Endothelial cell of umbilical vein (primary cell): ENCODE measurements around the gene ALKBH7. TPM values are rescaled to one million over a fixed set of nuclear protein-coding genes. Genes with fewer than 3 reads are reported as not detected.

Experiments
- BruUV-seq: library from RNA; stranded (reverse); fragments of 400-500 nt; replicated peaks from 2 replicates; lab custom pipeline; 2021; lab: Mats Ljungman, UMichigan
- CTCF ChIA-PET: fragments of 300-600, 350-600 bp; sonication (Branson Sonifier 250); formaldehyde crosslinking; loops from one replicate; lab custom pipeline; 2021; ENCODE audit warnings: antibody characterized with exemption, inconsistent platforms; lab: Charles Lee
- POLR2A ChIA-PET: fragments of 300-600, 350-600 bp; sonication (Branson Sonifier 250); formaldehyde crosslinking; loops from one replicate; lab custom pipeline; 2021; ENCODE audit warnings: antibody characterized with exemption, inconsistent platforms; lab: Charles Lee
- DNase-seq: peaks from one replicate; pipeline ENCODE4 v3.0.0-alpha.2; 2011; ENCODE audit warnings: low read depth, low spot score
- FAIRE-seq: peaks from 2 replicates; lab custom pipeline; 2011; peaks lifted over from hg19 to GRCh38; lab: Jason Lieb, UNC
- H2AFZ ChIP-seq: 2 replicates; pipeline ENCODE4 v1.6.0; 2012; ENCODE audit warnings: low read depth, low read length, control low read depth, inconsistent platforms
- H3K27ac ChIP-seq: 2 replicates; pipeline ENCODE4 v1.5.1; 2011; ENCODE audit warnings: low read depth, mild to moderate bottlenecking, control low read depth, low read length, moderate library complexity; ENCODE audit not compliant: insufficient read depth
- H3K27me3 ChIP-seq, 2 experiments: 2 replicates each; pipeline versions ENCODE4 v1.6.0 to v1.6.1; 2011; ENCODE audit warnings: low read length in 2 of 2, mixed read lengths in 1 of 2; ENCODE audit not compliant: control insufficient read depth in 2 of 2, insufficient read depth in 2 of 2
- H3K36me3 ChIP-seq, 2 experiments: 2 replicates in 1 of 2; 3 replicates in 1 of 2; pipeline ENCODE4 v1.5.1; 2011; ENCODE audit warnings: low read length in 2 of 2, mild to moderate bottlenecking in 1 of 2, moderate library complexity in 1 of 2; ENCODE audit not compliant: control insufficient read depth in 2 of 2, insufficient read depth in 2 of 2; ENCODE audit errors: extremely low read depth in 1 of 2
- H3K4me1 ChIP-seq: 3 replicates; pipeline ENCODE4 v1.5.1; 2011; ENCODE audit warnings: mild to moderate bottlenecking, low read length; ENCODE audit not compliant: control insufficient read depth, insufficient read depth; ENCODE audit errors: extremely low read depth
- H3K4me2 ChIP-seq: 2 replicates; pipeline ENCODE4 v1.6.1; 2011; ENCODE audit warnings: low read length, control low read depth, mixed read lengths; ENCODE audit not compliant: insufficient read depth
- H3K4me3 ChIP-seq, 3 experiments: fragments of 200-600 bp in 1 of 3; sonication (generic), shearing (Covaris generic) in 1 of 3; replicated peaks in 1 of 3; 2 replicates each; pipeline ENCODE4 v1.5.1; 2011 to 2016; ENCODE audit warnings: control low read depth in 3 of 3, low read length in 3 of 3, mild to moderate bottlenecking in 2 of 3, inconsistent platforms in 1 of 3, low read depth in 1 of 3, moderate library complexity in 1 of 3; ENCODE audit not compliant: insufficient read depth in 1 of 3
- H3K79me2 ChIP-seq: 2 replicates; pipeline ENCODE4 v1.6.0; 2012; ENCODE audit warnings: low read length, inconsistent platforms; ENCODE audit not compliant: control insufficient read depth, insufficient read depth
- H3K9ac ChIP-seq: replicated peaks from 2 replicates; pipeline ENCODE3; 2011; ENCODE audit warnings: low read length, control low read depth; ENCODE audit not compliant: insufficient read depth; ENCODE audit errors: extremely low read depth
- H3K9me1 ChIP-seq: replicated peaks from 3 replicates; pipeline ENCODE4 v1.6.0; 2011; ENCODE audit warnings: mild to moderate bottlenecking, low read length; ENCODE audit not compliant: control insufficient read depth, insufficient read depth; ENCODE audit errors: extremely low read depth
- H3K9me3 ChIP-seq: replicated peaks from 2 replicates; pipeline ENCODE4 v1.5.1; 2012; ENCODE audit warnings: low read length, inconsistent platforms; ENCODE audit not compliant: control insufficient read depth, insufficient read depth
- H4K20me1 ChIP-seq: replicated peaks from 2 replicates; pipeline ENCODE3; 2011; ENCODE audit warnings: mild to moderate bottlenecking, low read length; ENCODE audit not compliant: control insufficient read depth, insufficient read depth; ENCODE audit errors: extremely low read depth
- EZH2 ChIP-seq: IDR thresholded peaks from 2 replicates; pipeline ENCODE4 v1.6.1; 2012; ENCODE audit warnings: borderline replicate concordance, low read depth, mild to moderate bottlenecking, moderate library complexity, low read length, inconsistent platforms; ENCODE audit not compliant: severe bottlenecking
- FOS ChIP-seq: IDR thresholded peaks from 2 replicates; pipeline ENCODE4 v1.6.1; 2011; ENCODE audit warnings: mild to moderate bottlenecking, low read length, moderate library complexity, borderline replicate concordance; ENCODE audit not compliant: insufficient read depth
- GATA2 ChIP-seq: IDR thresholded peaks from 2 replicates; pipeline ENCODE4 v1.7.0; 2011; ENCODE audit warnings: low read depth, mild to moderate bottlenecking, moderate library complexity, mixed read lengths, low read length; ENCODE audit not compliant: insufficient read length, insufficient read depth
- JUN ChIP-seq: IDR thresholded peaks from 2 replicates; pipeline ENCODE4 v1.6.1; 2011; ENCODE audit warnings: borderline replicate concordance, low read depth; ENCODE audit not compliant: insufficient read length, insufficient read depth
- MYC ChIP-seq: IDR thresholded peaks from one replicate; pipeline ENCODE4 v1.6.1; 2011; ENCODE audit warnings: mild to moderate bottlenecking, low read depth, low read length
- POLR2A ChIP-seq: IDR thresholded peaks from 2 replicates; pipeline ENCODE4 v1.6.1; 2012; ENCODE audit warnings: low read depth, mild to moderate bottlenecking, control low read depth, low read length
- POLR2AphosphoS5 ChIP-seq: IDR thresholded peaks from 2 replicates; pipeline ENCODE4 v1.6.1; 2012; ENCODE audit warnings: low read depth, mild to moderate bottlenecking, control low read depth, low read length, moderate library complexity; ENCODE audit not compliant: insufficient read depth
- dilution Hi-C: fragments of 300-500 bp; cut with MboI; formaldehyde crosslinking; loops from one replicate; pipeline ENCODE4 v1.15.0; 2019; ENCODE audit warnings: low sequenced_read_pairs; ENCODE audit not compliant: extremely low pct_ligation_motif_present
- intact Hi-C: fragments of 100-400 bp; cut with micrococcal nuclease; formaldehyde crosslinking; loops from one replicate; pipeline ENCODE4 v1.10.0; 2022
- polyA plus RNA-seq, 4 experiments: library from polyadenylated mRNA; depleted of rRNA in 3 of 4; stranded (reverse) in 3 of 4; unstranded in 1 of 4; fragments of >200 nt; gene quantifications; 2 replicates each; pipeline versions ENCODE4 v1.2.1 to v1.2.3, GENCODE V29; 2011 to 2012; ENCODE audit warnings: missing spikeins in 1 of 4
- total RNA-seq: library from RNA; stranded (reverse); gene quantifications from 2 replicates; pipeline ENCODE4 v1.2.3, GENCODE V29; 2021
- TF ChIP-seq, protein P1 (sequence below): IDR thresholded peaks from 2 replicates; pipeline ENCODE4 v1.6.1; 2011; ENCODE audit not compliant: insufficient read depth, insufficient read length
- TF ChIP-seq, protein P2 (sequence below), 2 donors: IDR thresholded peaks; 1 replicate in 1 of 2; 2 replicates in 1 of 2; pipeline ENCODE4 v1.5.1; 2011; ENCODE audit warnings: low read length in 2 of 2, mild to moderate bottlenecking in 2 of 2, moderate library complexity in 2 of 2, control low read depth in 1 of 2, inconsistent platforms in 1 of 2, low read depth in 1 of 2; ENCODE audit not compliant: insufficient read depth in 1 of 2; ENCODE audit errors: extremely low read depth in 1 of 2

ALKBH7 gene
- total and polyA plus RNA-seq, 2 donors (not counting 3 experiments of a cell fraction or from before 2014, with no cell fraction given), result 48.8 to 59.4 TPM

DNA sequence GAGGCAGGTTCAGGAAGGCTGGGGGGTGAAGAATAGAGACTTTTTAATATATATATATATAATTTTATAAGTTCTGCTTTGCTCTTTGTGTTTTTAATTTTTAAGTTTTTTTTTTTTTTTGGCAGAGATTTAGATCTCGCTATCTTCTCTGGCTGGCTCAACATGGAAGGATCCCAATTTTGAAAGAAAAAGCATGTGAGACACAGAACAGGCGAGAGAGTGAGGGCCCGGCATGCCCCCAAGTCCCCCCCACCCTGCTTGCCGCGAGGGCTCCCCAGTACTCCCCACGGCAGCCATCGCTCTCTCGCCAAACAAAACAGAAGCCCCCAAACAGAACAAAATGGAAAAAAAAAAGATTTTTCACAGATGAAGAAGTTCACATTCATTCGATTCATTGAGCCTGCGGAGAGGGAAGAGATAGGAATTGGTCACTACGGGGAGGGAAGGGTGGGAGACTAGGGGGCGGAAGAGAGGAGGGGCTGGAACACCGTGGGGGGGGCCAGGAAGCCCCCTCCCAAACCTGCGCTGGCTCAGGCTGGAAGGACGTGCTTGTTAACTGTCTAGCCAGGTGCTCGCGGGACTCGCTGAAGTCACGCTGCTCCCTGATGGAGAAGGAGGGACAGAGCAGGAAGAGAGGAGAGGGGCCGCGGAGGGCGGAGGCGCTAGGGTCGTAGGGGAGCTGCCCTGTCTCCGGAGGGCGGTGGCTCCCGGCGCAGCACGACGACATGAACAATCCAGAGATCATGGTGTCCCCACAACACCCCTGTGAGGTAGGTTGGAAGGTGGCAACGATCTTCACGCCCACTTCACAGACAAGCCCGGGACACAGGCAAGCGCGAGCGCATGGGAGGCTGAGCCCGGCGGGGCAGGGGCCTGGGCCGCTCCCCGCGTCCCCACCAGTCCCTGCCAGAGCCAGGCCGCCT is 41.4 kb downstream of the ALKBH7 start:
- dilution Hi-C loops (no loop called here), intact Hi-C loops (no loop called here)

More for the DNA sequence above, 41.4 kb downstream of the ALKBH7 start:
- no peak for FAIRE-seq
- ChIA-PET POLR2A (no interaction called here), CTCF (no interaction called here)
- DNase-seq, result no peak
- Histone ChIP-seq H3K9me3 (no peaks in the 10 kb centered on the region), H3K4me3 (no peak overlapping the region), H3K4me2 (no peak overlapping the region), H3K9ac (no peak overlapping the region), H4K20me1 (no peaks in the 10 kb centered on the region), H3K36me3 (peaks cover 19 to 41% of the 10 kb centered on the region in 2 experiments), H3K4me1 (no peaks in the 10 kb centered on the region), H3K27me3 (no peaks in the 10 kb centered on the region), H3K9me1 (no peaks in the 10 kb centered on the region), H3K27ac (no peak overlapping the region), H2AFZ (no peak overlapping the region), H3K79me2 (peaks cover 4% of the 10 kb centered on the region)
- BruUV-seq, result TSS peak; percentile 36
- TF ChIP-seq GATA2 (no peak), POLR2AphosphoS5 (no peak), EZH2 (no peak), POLR2A (no peak), JUN (no peak), MYC (no peak), FOS (no peak)
- TF ChIP-seq, protein P1, sequence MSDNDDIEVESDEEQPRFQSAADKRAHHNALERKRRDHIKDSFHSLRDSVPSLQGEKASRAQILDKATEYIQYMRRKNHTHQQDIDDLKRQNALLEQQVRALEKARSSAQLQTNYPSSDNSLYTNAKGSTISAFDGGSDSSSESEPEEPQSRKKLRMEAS, result no peak
- TF ChIP-seq, protein P2, sequence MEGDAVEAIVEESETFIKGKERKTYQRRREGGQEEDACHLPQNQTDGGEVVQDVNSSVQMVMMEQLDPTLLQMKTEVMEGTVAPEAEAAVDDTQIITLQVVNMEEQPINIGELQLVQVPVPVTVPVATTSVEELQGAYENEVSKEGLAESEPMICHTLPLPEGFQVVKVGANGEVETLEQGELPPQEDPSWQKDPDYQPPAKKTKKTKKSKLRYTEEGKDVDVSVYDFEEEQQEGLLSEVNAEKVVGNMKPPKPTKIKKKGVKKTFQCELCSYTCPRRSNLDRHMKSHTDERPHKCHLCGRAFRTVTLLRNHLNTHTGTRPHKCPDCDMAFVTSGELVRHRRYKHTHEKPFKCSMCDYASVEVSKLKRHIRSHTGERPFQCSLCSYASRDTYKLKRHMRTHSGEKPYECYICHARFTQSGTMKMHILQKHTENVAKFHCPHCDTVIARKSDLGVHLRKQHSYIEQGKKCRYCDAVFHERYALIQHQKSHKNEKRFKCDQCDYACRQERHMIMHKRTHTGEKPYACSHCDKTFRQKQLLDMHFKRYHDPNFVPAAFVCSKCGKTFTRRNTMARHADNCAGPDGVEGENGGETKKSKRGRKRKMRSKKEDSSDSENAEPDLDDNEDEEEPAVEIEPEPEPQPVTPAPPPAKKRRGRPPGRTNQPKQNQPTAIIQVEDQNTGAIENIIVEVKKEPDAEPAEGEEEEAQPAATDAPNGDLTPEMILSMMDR (IDR thresholded peaks at IDR 0.05; ENCODE audit: extremely low read depth in 1 of 2, insufficient read depth in 1 of 2, low read depth in 1 of 2, low read length in 2 of 2), result no peak
